Measurements from ENCODE around the gene TMPRSS6. TPM values are rescaled to one million over a fixed set of nuclear protein-coding genes. Genes with fewer than 3 reads are reported as not detected.

Gene TMPRSS6
- total and polyA plus RNA-seq, 2 of the 13 experiments (the other 11 are each of a cell fraction or from before 2014, with no cell fraction given): 4.2 to 4.8 TPM

DNA sequence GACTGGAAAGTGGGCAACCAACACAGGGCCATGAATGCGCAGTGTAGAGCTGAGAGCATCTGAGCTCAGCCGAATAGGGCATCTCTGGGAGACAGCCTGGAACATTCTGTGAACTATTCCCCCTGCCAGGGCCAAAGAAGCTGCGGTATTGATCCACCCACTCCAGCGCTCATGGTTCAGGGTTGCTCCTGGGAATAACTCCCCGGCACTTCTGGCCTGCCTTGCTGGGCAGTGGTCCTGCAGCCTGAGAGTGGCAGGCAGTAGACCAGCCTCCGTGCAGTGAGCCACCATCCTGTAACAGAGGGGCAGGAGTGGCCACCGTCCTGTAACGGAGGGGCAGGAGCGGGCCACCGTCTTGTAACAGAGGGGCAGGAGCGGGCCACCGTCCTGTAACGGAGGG lies 12.2 kb downstream of the TMPRSS6 start:
- H3K4me3 ChIP-seq (replicated peaks in 1 of 3; ENCODE audit: insufficient read depth in 1 of 3, low read depth in 2 of 3, low read length in 3 of 3): no peak overlapping the region
- H4K20me1 ChIP-seq (ENCODE audit: insufficient read depth, low read length): no peaks in the 10 kb centered on the region
- no peaks in the 10 kb centered on the region for H3K27me3 ChIP-seq (ENCODE audit: control insufficient read depth in 1 of 2, insufficient read depth in 2 of 2, low read length in 2 of 2)
- intact Hi-C loops (cut with micrococcal nuclease; ENCODE audit: unreplicated experiment): no loop called here
- no peaks in the 10 kb centered on the region for H3K79me2 ChIP-seq (ENCODE audit: insufficient read depth, low read length)
- no peak overlapping the region for H3K9ac ChIP-seq (ENCODE audit: insufficient read depth, low read depth, low read length)
- POLR2A ChIA-PET: no interaction called here
- in situ Hi-C loops (cut with HindIII; ENCODE audit: extremely low pct_ligation_motif_present, low pct_unique_long_range_greater_than_20kb): no loop called here
- DNase-seq (ENCODE audit: low spot score) (no peak), ATAC-seq (no peak), FAIRE-seq (no peak)
- 0 out of 2 replicates have a peak, but pooled peaks cover 9% of the 10 kb centered on the region for H3K4me1 ChIP-seq (ENCODE audit: insufficient read depth, low read length)
- H3K36me3 ChIP-seq (replicated peaks in 1 of 2; ENCODE audit: control insufficient read depth in 1 of 2, insufficient read depth in 2 of 2, low read length in 2 of 2): no peaks in the 10 kb centered on the region
- no peak for TF ChIP-seq ZNF513 (CRISPR knock-in tag; conservative IDR thresholded peaks at IDR 0.05)
- TF ChIP-seq FOXP1 (IDR thresholded peaks at IDR 0.05): no peak
- TF ChIP-seq FOXP1 (CRISPR knock-in tag; IDR thresholded peaks at IDR 0.05): no peak
- no peak for TF ChIP-seq ZNF431 (CRISPR knock-in tag; IDR thresholded peaks at IDR 0.05; ENCODE audit: borderline replicate concordance, low read depth)
- no peak overlapping the region for H3K4me2 ChIP-seq (ENCODE audit: low read depth, low read length)
- no peak overlapping the region for H3K27ac ChIP-seq (ENCODE audit: extremely low read length, insufficient read depth, low read length)
- H2AFZ ChIP-seq (ENCODE audit: low read length): no peak overlapping the region
- CTCF ChIA-PET (ENCODE audit: low intra/inter-chr PET ratio, low total read pairs): no interaction called here
- WGBS (ENCODE audit: low lambda C conversion rate): 98% methylated on average over 9 of the region's 13 CpGs
- no TSS peak for BruUV-seq (replicated peaks)
- no peaks in the 10 kb centered on the region for H3K9me3 ChIP-seq (ENCODE audit: low read length)

GRCh38 chr22:37095113-37095512 lies 14.4 kb downstream of the TMPRSS6 start:
- in situ Hi-C loops (cut with HindIII; ENCODE audit: extremely low pct_ligation_motif_present, low pct_unique_long_range_greater_than_20kb) (no loop called here), intact Hi-C loops (cut with micrococcal nuclease; ENCODE audit: unreplicated experiment) (no loop called here)
- CTCF ChIA-PET (ENCODE audit: low intra/inter-chr PET ratio, low total read pairs): no interaction called here

More at GRCh38 chr22:37095113-37095512, 14.4 kb downstream of the TMPRSS6 start:
- FAIRE-seq: no peak
- Histone ChIP-seq H3K79me2 (ENCODE audit: insufficient read depth, low read length) (no peaks in the 10 kb centered on the region), H3K4me1 (ENCODE audit: insufficient read depth, low read length) (no peaks in the 10 kb centered on the region), H3K9me3 (ENCODE audit: low read length) (no peaks in the 10 kb centered on the region), H3K9ac (ENCODE audit: insufficient read depth, low read depth, low read length) (no peak overlapping the region), H3K4me2 (ENCODE audit: low read depth, low read length) (no peak overlapping the region), H3K27ac (ENCODE audit: extremely low read length, insufficient read depth, low read length) (no peak overlapping the region), H3K27me3 (ENCODE audit: control insufficient read depth in 1 of 2, insufficient read depth in 2 of 2, low read length in 2 of 2) (no peaks in the 10 kb centered on the region), H3K4me3 (replicated peaks in 1 of 3; ENCODE audit: insufficient read depth in 1 of 3, low read depth in 2 of 3, low read length in 3 of 3) (no peak overlapping the region), H3K36me3 (replicated peaks in 1 of 2; ENCODE audit: control insufficient read depth in 1 of 2, insufficient read depth in 2 of 2, low read length in 2 of 2) (no peaks in the 10 kb centered on the region), H2AFZ (ENCODE audit: low read length) (no peak overlapping the region), H4K20me1 (ENCODE audit: insufficient read depth, low read length) (no peaks in the 10 kb centered on the region)
- BruUV-seq (replicated peaks): no TSS peak
- POLR2A ChIA-PET: no interaction called here
- DNase-seq (ENCODE audit: low spot score): no peak
- ATAC-seq: no peak
- TF ChIP-seq NFE2L2 (IDR thresholded peaks at IDR 0.05; ENCODE audit: low read length) (no peak), PRMT3 (CRISPR knock-in tag; IDR thresholded peaks at IDR 0.05; ENCODE audit: borderline replicate concordance, low read depth) (no peak), ZNF274 (CRISPR knock-in tag; IDR thresholded peaks at IDR 0.05) (no peak)
- WGBS (ENCODE audit: low lambda C conversion rate): 89% methylated on average over 11 of the region's 11 CpGs
